Hepatocyte (in vitro differentiated cells): Measurements from ENCODE around the gene CLDN6.

ENCODE experiments used
- CTCF ChIP-seq: fragments of 200-600 bp; sonication (generic); IDR thresholded peaks from 2 replicates; pipeline ENCODE4 v1.5.1; 2016; ENCODE audit warnings: antibody characterized with exemption, mild to moderate bottlenecking; ENCODE audit not compliant: poor library complexity
- EZH2 ChIP-seq: fragments of 200-600 bp; sonication (generic); IDR thresholded peaks from 2 replicates; pipeline ENCODE4 v1.6.1; 2016; ENCODE audit warnings: antibody characterized with exemption, mild to moderate bottlenecking, borderline replicate concordance
- EZH2phosphoT487 ChIP-seq: fragments of 200-600 bp; sonication (generic); IDR thresholded peaks from one replicate; pipeline ENCODE4 v1.6.1; 2018; ENCODE audit warnings: antibody characterized with exemption, mild to moderate bottlenecking, low read depth, moderate library complexity; ENCODE audit not compliant: unreplicated experiment, severe bottlenecking

GRCh38 chr16:2967721-2968161 is 50.2 kb downstream of the CLDN6 start:
- TF ChIP-seq CTCF (no peak), EZH2phosphoT487 (no peak), EZH2 (no peak)
